SKM-1 treated with dmso at 0.1 percent for 144 hours (cell line): ENCODE data around the gene RIMS3.
"Not testable (repeated sequence)": the region's sequence is repeated elsewhere in the genome, so short reads cannot be mapped to it uniquely, and the experiment has no call there.

Experiments
- DNase-seq: peaks from one replicate; lab custom pipeline; 2025; ENCODE audit not compliant: unreplicated experiment; lab: John Stamatoyannopoulos, UW

Gene RIMS3

GRCh38 chr1:40665335-40666171 is at the start of gene RIMS3:
Gene RIMS3 (minus strand): TSS chr1:40665682. CDS start chr1:40641925, 23,757 bp downstream.
- peak; percentile 54 for DNase-seq

- peak; percentile 59 for DNase-seq
Observed at GRCh38 chr1:40712997-40713396, 47.5 kb upstream of the RIMS3 start.

GRCh38 chr1:40712405-40712944 is 47.0 kb upstream of the RIMS3 start:
- no peak for DNase-seq

- DNase-seq = no peak
Observed at GRCh38 chr1:40711465-40712404, 46.3 kb upstream of the RIMS3 start.

- DNase-seq = no peak
Observed at GRCh38 chr1:40710581-40711315, 45.3 kb upstream of the RIMS3 start.

GRCh38 chr1:40709802-40710278 is 44.4 kb upstream of the RIMS3 start:
- DNase-seq = no peak

GRCh38 chr1:40709100-40709801 is 43.8 kb upstream of the RIMS3 start:
- peak; percentile 27 for DNase-seq

GRCh38 chr1:40708750-40709099 is 43.2 kb upstream of the RIMS3 start:
- DNase-seq = no peak

- no peak for DNase-seq
Observed at GRCh38 chr1:40706626-40707025, 41.1 kb upstream of the RIMS3 start.

- no peak for DNase-seq
Observed at GRCh38 chr1:40704817-40705733, 39.6 kb upstream of the RIMS3 start.

GRCh38 chr1:40703316-40703715 is 37.8 kb upstream of the RIMS3 start:
- no peak for DNase-seq

GRCh38 chr1:40702810-40703209 is 37.3 kb upstream of the RIMS3 start:
- not testable (repeated sequence) for DNase-seq

GRCh38 chr1:40701684-40702083 is 36.2 kb upstream of the RIMS3 start:
- no peak for DNase-seq

GRCh38 chr1:40699787-40700186 is 34.3 kb upstream of the RIMS3 start:
- DNase-seq = no peak

- DNase-seq = no peak
Observed at GRCh38 chr1:40697436-40697835, 32.0 kb upstream of the RIMS3 start.

- DNase-seq = no peak
Observed at GRCh38 chr1:40696294-40696693, 30.8 kb upstream of the RIMS3 start.

GRCh38 chr1:40694353-40694874 is 28.9 kb upstream of the RIMS3 start:
- no peak for DNase-seq

- DNase-seq = no peak
Observed at GRCh38 chr1:40693425-40693824, 27.9 kb upstream of the RIMS3 start.

- no peak for DNase-seq
Observed at GRCh38 chr1:40692429-40692895, 27.0 kb upstream of the RIMS3 start.
